ENCODE results near the gene IGSF6. TPM values are rescaled to one million over a fixed set of nuclear protein-coding genes. Genes with fewer than 3 reads are reported as not detected.

IGSF6 gene
- total and polyA plus RNA-seq, 2 of the 4 experiments (the other 2 are of a cell fraction), result not detected

GRCh38 chr16:21683184-21683583 is 30.8 kb upstream of the IGSF6 start:
- H3K4me1 ChIP-seq (ENCODE audit: control insufficient read depth, insufficient read depth, low read length), result no peaks in the 10 kb centered on the region
- ATAC-seq (ENCODE audit: low read depth), result no peak
- intact Hi-C loops (cut with micrococcal nuclease), result no loop called here
- H4K5ac ChIP-seq (ENCODE audit: low read depth, low read length), result no peak overlapping the region
- POLR2A ChIA-PET (ENCODE audit: unreplicated experiment), result no interaction called here
- H3K27ac ChIP-seq (ENCODE audit: insufficient read depth, low read length), result no peak overlapping the region
- no peak overlapping the region for H2BK120ac ChIP-seq (ENCODE audit: low read depth, low read length)
- H3K4me3 ChIP-seq (ENCODE audit: insufficient read depth, low read depth, low read length), result no peak overlapping the region
- H4K20me1 ChIP-seq (ENCODE audit: insufficient read depth, low read length), result no peaks in the 10 kb centered on the region
- no peak overlapping the region for H3K4ac ChIP-seq (ENCODE audit: low read depth, low read length)
- H2AK5ac ChIP-seq (ENCODE audit: low read depth, low read length), result no peak overlapping the region
- TF ChIP-seq BHLHE40 (IDR thresholded peaks at IDR 0.05; ENCODE audit: low read depth, low read length) (no peak), MAFK (IDR thresholded peaks at IDR 0.05; ENCODE audit: low read depth, low read length) (peak; percentile 77)
- H2BK5ac ChIP-seq (ENCODE audit: low read depth, low read length, poor library complexity, severe bottlenecking), result no peak overlapping the region
- H3K23ac ChIP-seq (ENCODE audit: low read depth, low read length), result no peak overlapping the region
- CTCF ChIA-PET, result interaction anchor here (0.7 kb wide), 1 partner anchor 13 kb away, joined by 5 read pairs; no protein-coding TSS in a partner anchor
- dilution Hi-C loops (cut with HindIII; ENCODE audit: low sequenced_read_pairs, unreplicated experiment), result no loop called here
- H3K9me3 ChIP-seq (ENCODE audit: control insufficient read depth, insufficient read depth, low read length), result no peaks in the 10 kb centered on the region
- no peak overlapping the region for H2BK20ac ChIP-seq (ENCODE audit: low read depth, low read length)
- no peak overlapping the region for H4K8ac ChIP-seq (ENCODE audit: low read depth in 2 of 2, low read length in 2 of 2)
- no peak overlapping the region for H2AK9ac ChIP-seq (replicated peaks; ENCODE audit: low read depth, low read length, poor library complexity)
- H2AFZ ChIP-seq (replicated peaks; ENCODE audit: low read length, poor library complexity), result no peak overlapping the region
- no peaks in the 10 kb centered on the region for H3K9me1 ChIP-seq (ENCODE audit: insufficient read depth, low read length)
- no TSS peak for BruUV-seq (replicated peaks)
- peaks cover 2% of the 10 kb centered on the region; the same call in 1 of the 2 replicates for H3K27me3 ChIP-seq (ENCODE audit: control insufficient read depth, insufficient read depth, low read length)
- H3K56ac ChIP-seq (ENCODE audit: extremely low read depth, insufficient read depth, low read length), result no peak overlapping the region
- no CpG with 5 or more reads among the region's 3 CpGs for WGBS, 2 experiments (ENCODE audit: extremely low coverage in 2 of 2, insufficient read length in 1 of 2)
- in situ Hi-C loops (cut with MboI; ENCODE audit: low sequenced_read_pairs), result no loop called here
- DNase-seq, result no peak
- no peaks in the 10 kb centered on the region for H3K36me3 ChIP-seq (ENCODE audit: control insufficient read depth, insufficient read depth, low read length)
- no peak overlapping the region for H3K9ac ChIP-seq (ENCODE audit: low read depth, low read length)
- H3K18ac ChIP-seq (ENCODE audit: low read depth, low read length), result no peak overlapping the region
- H4K91ac ChIP-seq (ENCODE audit: insufficient read depth, low read depth, low read length), result no peak overlapping the region
- H3K4me2 ChIP-seq (ENCODE audit: low read depth, low read length), result no peak overlapping the region
- H3K79me1 ChIP-seq (ENCODE audit: low read depth in 1 of 2, low read length in 2 of 2), result no peaks in the 10 kb centered on the region
- no peak overlapping the region for H3K14ac ChIP-seq (replicated peaks; ENCODE audit: low read depth, low read length)
- no peak overlapping the region for H2BK15ac ChIP-seq (ENCODE audit: low read depth, low read length)

Measured in IMR-90 (cell line).